Activated gamma-delta T cell treated with anti-CD3 and anti-CD28 coated beads, Interleukin-2, amount 50 U/mL, for 16 hours (primary cell): Measurements from ENCODE around the gene MRGPRE.
"Not testable (repeated sequence)": the region's sequence is repeated elsewhere in the genome, so short reads cannot be mapped to it uniquely, and the experiment has no call there.

Source experiments
- DNase-seq: peaks from one replicate; pipeline ENCODE4 v3.0.0-alpha.2; 2020; ENCODE audit warnings: low read depth

Gene MRGPRE, protein sequence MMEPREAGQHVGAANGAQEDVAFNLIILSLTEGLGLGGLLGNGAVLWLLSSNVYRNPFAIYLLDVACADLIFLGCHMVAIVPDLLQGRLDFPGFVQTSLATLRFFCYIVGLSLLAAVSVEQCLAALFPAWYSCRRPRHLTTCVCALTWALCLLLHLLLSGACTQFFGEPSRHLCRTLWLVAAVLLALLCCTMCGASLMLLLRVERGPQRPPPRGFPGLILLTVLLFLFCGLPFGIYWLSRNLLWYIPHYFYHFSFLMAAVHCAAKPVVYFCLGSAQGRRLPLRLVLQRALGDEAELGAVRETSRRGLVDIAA

DNA sequence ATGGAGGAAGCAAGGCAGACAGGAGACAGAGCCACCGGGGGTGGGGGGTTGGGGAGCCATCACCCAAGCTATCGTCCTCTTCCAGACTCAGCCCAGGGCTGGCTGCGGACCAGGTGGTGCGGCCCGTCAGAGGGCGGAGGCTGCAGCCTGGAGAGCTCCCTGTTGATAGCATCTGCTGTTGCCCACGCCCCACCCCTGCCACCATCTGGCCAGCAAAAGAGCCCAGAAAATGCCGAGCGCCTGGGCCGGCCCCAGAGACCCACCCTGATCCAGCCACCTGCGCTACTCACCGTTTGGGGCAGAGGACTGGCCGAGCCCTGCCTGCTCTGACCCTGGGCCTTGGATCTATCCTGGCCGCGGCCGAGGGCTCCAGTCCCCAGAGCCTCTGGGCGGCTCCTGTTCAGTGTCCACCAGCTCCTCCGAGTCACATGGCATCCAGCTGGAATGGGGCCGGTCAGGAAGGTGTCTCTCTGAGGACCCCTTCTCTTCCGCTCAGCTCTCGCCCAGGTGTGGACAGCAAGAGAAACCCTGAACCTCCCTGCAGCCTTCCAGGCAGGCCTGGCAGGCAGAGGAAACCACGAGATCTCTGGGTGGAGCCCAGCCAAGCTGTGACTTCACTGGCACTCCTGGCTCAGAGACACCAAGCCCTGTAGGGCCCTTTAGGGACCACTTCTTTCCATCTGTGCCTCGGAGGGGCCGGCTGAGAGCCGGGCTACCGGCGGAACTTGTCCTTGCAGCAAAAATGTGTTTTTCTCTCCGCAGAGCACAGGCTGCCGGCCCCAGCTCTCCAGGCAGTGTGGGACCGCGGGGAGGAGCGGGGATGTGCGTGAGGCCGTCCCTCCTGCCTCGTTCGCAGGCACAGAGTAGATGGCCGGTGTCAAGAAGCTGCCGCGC lies at the start of gene MRGPRE:
MRGPRE (minus strand) TSS at position 567 of the 894 bp plus-strand sequence. CDS start 3,618 bp downstream, outside the sequence.
- DNase-seq, result no peak

DNA sequence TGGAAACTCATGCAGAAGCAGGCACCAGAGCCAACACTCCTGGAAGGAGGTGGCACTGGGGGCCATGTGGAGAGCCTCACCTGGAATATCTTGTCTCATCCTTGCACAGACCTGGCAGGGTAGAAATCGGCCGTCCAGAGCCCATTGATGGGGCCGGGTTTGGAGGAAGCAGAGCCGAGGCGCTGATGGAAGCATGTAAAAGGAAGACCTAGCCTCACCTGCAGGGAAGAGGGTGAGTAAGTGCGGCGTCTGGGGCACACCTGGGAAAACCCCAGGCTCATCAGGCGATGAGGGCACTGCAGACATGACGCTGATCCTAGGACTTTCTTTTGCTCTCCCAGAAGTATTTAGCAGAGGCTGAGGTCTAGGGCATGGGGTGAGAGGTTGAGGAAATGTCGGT lies 48.9 kb upstream of the MRGPRE start:
- not testable (repeated sequence) for DNase-seq

DNA sequence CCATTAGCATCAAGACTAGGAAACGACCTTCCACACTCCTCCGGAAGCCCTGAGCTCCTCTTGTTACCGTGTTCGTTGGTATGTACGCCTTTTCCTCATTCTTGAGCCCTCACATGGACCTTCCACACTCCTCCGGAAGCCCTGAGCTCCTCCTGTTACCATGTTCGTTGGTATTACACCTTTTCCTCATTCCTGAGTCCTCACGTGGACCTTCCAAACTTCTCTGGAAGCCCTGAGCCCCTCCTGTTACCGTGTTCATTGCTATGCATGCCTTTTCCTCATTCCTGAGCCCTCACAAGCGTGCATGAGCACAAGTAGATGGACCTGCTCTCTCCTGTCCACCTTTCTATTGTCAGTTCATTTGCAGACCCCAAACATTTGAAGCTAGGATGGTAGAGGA lies 48.4 kb upstream of the MRGPRE start:
- DNase-seq, result not testable (repeated sequence)

DNA sequence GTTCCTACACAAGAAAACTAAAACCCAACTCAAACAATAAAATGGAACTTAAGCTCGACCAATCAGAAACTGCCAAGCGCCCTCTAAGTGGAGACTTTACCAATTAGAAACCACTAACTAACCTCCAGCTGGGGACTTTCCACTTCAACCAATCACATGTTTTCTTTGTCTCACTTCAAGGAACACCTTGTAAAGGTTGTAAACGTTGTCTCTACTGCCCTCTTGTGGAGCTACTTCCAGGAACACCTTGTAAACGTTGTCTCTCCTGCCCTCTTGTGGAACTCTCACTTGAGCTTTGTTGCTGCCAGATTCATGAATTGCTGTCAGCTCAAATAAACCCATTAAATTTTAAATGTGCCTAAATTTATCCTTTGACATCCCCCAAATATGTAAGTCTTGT lies 46.7 kb upstream of the MRGPRE start:
- not testable (repeated sequence) for DNase-seq

DNA sequence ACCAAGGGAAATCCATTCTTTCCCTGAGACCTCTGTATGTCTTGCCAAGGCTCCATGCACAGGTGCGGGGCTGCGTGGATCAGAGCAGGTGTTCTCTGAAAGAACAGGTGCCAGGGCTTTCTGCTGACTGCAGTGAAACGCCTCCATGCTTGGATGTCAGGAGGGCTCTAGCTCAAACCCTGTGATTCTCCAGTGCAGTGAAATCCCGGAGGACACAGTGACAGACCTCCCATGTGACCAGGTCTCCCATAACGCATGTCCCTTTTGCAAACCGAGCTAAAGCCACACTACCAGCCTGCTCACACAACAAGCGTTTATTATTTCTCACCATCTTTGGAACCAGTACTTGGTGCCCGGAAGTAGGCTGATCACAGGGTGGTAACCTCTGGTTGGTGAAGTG lies 41.4 kb upstream of the MRGPRE start:
- not testable (repeated sequence) for DNase-seq

DNA sequence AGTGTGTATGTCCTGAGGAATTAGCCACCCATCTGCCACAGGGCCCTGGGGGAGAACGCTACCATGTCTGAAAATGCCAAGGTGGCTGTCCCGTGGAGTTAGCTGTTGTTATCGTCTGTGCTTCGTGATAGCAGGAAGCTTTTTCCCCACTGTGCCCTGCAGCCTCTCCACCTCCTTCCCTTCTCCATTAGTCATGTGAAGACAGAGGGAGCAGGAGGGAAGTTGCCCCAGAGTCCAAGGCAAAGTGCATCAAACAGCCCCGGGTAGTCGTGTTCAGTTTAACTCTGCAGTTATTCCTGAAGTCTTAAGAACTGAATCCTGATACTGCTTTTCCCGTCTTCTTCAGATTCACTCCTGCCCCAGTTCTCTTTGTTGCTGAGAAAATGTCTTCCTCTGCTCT lies 30.3 kb upstream of the MRGPRE start:
- DNase-seq, result not testable (repeated sequence)

DNA sequence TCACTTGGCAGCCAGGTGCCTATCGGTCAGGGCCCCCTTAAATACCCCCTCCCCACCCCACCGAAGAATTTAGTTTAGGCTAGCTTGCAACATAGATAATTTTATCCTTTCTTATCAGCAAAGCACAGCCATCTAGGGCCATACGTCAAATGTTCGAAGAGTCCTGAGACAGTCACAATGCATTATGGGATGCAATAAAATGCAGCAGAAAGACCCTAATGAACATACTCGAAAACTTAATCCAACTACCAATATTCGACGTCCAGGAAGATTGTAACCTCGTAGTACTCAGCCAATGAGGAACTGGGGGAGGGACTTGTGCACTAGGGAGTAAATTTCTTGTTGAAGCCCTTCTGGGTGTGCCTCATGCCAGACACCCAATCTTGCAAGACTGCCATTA lies 29.6 kb upstream of the MRGPRE start:
- not testable (repeated sequence) for DNase-seq

DNA sequence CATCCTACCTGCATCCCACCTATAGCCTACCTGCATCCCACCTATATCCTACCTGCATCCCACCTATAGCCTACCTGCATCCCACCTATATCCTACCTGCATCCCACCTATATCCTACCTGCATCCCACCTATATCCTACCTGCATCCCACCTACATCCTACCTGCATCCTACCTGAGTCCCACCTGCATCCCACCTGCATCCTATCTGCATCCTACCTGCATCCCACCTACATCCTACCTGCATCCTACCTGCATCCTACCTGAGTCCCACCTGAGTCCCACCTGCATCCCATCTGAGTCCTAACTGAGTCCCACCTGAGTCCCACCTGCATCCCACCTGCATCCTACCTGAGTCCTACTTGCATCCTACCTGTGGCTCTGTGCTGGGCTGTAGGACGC lies 25.3 kb upstream of the MRGPRE start:
- DNase-seq, result not testable (repeated sequence)

DNA sequence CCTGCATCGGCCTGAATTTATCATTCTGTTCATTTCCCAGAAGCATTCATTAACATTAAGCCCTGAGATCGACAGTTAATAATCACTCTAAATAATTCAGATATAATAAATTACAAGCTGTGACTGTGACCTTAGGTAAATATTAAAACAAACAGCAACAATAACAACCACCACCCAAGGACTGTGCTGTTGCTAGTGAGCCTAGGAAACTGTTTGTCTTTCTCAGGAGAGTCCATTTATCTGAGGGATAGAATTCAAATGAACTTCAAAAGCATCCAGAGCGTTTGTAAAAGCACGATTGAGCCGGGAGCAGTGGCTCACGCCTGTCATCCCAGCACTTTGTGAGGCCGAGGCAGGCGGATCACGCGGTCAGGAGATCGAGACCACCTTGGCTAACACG lies 23.0 kb upstream of the MRGPRE start:
- not testable (repeated sequence) for DNase-seq

DNA sequence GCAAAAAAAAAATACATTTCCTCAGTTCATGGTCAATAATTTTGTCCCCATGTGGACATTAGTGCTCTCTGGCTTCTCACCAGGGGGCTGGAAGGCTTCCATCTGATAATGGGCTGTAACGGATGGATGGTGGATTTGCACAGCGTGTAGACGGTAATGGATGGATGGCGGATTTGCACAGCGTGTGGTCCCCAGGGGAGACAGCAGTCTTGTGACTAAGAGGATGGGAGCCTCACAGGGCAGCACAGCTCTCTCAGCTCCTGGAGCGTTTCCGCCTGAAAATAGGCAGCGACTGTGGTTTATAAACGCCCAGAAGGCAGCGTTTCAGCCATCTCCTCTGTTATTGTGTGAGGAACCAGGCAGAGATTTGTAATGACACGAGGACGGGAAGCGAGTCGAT lies 22.6 kb upstream of the MRGPRE start:
- DNase-seq, result not testable (repeated sequence)

DNA sequence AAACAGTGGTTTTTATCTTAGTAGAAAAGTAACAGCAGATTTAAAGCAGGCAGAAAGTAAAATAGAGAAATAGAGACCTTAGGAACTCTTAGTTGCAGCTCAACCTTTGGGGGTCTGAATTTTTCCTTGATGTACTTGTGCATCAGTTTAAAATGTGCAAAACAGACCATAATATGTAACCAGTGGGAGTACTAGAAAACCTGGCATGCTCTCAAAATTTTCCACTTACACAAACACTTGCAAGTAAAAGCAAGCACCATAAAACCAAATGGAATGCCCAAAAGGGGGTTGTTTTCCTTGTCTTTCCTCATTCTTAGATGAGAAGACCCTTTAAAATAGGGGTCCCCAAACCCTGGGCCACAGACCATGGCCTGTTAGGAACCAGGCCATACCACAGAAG lies 12.9 kb upstream of the MRGPRE start:
- DNase-seq, result no peak

DNA sequence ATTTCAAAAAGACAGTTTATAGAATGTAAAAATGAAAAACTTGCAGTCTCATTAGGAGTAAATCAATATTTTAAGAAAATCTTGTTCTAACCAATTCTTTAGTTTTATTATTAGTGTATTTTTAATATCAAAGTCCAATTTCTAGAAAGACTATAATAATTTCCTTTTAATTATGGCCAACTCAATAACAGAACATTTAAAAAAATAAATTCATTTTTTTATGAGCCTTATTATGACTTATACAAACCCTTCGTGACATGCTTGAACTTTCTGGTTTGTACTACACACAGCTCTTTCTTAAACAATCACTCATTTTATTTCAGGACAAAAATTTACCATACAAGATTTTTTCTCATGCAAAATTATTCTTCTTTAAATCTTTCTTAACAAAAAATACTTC lies 11.7 kb upstream of the MRGPRE start:
- DNase-seq, result no peak

DNA sequence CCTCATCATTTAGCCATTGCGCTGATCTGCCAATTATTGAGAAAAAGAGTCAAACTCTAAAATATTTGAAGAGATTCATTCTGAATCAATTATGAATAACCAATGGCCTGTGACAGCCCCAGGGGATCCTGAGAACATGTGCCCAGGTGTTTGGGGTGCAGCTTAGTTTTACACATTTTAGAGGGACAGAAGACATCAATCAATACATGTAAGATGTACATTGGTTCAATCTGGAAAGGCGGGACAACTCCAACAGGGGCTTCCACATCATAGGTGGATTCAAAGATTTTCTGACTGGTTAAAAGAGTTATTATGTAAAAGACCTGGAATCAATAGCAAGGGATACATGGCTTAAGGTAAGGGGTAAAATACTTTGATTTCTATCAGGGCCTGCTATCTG lies 4.9 kb upstream of the MRGPRE start:
- no peak for DNase-seq

DNA sequence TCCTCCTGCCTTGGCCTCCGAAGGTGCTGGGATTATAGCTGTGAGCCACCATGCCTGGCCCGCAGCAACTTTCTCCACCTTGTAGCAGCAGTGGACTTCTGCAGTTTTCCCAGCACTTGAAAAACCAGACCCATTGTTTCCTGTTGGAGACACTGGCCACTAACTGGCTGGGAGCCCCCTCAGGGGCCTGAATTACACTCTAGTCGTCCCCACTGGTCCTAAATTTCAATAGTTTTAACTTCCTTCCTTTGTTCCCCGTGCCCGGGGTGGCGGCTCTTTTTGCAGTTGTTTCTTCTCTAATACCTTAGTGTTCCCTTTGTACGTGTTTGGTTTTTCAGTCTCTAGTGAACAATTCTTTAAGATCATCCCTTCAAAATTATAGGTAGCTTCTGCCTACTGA lies 2.6 kb upstream of the MRGPRE start:
- no peak for DNase-seq

DNA sequence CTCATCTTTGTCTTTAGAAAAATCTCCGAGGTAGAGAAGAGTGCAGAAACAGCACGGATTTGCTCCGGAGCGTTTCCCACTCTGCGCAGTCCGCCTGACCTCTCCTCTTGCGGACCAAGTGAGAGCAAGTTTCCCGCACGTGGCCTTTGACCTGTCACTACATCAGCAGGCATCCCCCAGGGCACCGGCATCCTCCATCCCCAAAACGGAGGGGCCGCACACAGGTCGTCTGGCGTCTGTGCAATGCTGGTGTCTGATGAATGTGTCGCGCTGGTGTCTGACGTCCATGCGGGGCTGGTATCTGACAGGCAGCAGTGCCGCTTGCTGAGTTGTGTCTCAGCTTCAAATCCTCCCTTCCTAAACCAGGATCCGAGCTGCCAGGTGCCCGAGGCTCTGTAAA lies 739 bp upstream of the MRGPRE start:
- no peak for DNase-seq

DNA sequence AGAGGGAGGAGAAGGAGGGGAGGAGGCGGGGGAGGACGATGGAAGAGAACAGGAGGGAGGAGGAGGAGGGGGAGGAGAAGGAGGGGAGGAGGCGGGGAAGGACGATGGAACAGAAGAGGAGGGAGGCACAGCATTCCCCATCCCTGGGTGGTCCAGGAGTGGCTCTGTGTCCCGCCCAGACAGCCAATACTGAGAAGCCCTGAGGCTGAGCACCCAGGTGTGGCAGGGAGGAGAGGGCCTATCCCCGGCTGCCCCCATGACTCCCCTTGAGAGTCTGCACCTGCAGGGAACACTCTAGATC lies 717 bp downstream of the MRGPRE start:
- no peak for DNase-seq

DNA sequence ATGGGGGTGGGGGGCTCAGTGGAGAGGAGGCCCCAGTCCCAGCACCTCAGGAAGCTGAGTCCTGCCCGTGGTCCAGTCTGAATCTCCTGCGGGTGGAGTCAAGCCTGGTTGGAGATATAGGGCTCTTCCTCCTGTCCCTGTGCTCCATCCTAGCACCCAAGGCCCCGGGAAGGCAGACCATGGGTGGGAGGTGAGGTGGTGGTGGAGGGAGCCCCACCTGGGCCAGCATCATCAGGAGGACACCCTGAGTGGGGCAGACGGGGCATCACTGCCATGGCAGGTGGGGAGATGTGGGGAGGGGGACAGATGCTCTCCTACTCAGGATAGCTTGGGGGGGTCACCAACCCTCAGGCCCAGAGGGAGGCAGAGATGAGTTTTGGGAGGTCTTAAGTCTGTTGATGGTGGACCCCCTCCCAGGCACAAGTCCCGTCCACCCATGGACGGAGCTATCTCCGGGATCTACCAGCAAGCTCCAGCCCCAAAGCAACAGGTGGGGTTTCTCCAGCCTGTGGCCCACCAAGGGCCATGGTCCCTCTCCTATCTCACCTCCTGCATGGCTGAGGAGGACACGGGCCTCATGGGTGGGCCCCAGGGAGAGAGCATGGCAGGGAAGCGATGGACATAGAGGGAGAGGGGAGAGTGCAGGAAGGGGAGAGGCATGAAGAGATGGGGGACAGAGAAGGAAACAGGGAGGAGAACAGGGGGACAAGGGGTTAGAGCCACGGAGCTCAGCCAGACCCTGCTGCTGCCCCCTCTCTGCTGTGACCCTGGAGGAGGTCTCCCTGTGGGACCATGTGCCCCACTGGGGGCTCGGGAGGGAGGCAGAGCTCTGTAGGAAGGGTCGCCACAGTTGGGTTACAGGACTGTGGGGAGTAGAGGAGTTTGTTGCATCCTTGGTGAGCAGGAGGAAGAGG lies 1.3 kb downstream of the MRGPRE start:
- DNase-seq, result no peak

DNA sequence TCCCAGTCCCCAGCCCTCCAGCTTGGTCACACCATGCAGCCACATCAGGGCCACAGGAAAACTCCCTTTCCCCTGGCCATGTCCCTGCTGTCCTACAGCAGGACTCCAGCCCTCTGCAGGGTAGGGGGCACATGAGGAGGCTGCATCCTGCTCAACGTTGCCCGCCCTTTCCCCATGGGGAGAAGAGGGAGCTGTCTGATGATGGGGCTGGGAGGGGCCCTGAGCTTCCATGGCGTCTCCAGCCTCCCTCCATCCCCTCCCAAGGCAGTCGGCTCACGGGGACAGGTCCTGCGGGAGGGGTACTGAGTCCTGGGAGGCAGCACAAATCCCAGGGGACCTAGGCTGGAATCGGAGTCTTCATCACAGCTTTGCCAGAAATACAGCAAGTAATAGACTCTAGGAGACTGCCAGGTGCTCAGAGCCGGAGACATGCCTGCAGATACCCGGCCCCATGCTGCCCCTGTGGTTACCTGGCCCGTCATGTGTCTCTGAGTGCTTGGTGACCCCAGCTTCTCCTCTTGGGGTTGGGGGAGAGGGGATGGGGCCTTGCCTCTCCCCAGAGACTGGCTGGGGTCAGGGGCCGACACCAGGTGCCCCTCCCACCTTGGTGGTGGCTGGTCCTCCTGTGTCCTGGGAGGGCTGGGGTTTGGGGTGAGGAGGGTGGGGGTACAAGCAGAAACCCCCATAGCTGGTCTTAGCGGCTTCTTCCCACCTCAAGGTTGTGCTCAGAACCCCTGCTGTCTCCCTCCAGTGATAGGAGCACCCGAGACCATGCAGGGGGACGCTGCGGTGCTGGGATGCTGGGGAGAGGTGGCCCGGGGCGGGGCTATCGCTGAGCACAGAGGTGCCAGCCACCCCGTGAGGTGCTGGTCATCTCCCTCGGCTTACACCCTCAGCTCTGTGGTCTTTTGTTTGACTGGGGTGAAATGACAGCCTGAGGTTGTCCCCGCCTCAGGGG lies 2.3 kb downstream of the MRGPRE start:
- DNase-seq, result no peak

DNA sequence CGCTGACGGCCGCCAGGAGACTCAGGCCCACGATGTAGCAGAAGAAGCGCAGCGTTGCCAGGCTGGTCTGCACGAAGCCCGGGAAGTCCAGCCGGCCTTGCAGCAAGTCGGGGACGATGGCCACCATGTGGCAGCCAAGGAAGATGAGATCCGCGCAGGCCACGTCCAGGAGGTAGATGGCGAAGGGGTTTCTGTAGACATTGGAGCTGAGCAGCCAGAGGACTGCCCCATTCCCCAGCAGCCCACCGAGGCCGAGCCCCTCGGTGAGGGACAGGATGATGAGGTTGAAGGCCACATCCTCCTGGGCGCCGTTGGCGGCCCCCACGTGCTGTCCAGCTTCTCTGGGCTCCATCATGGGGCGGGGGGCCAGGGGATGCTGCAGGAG lies 3.8 kb downstream of the MRGPRE start:
- no peak for DNase-seq

DNA sequence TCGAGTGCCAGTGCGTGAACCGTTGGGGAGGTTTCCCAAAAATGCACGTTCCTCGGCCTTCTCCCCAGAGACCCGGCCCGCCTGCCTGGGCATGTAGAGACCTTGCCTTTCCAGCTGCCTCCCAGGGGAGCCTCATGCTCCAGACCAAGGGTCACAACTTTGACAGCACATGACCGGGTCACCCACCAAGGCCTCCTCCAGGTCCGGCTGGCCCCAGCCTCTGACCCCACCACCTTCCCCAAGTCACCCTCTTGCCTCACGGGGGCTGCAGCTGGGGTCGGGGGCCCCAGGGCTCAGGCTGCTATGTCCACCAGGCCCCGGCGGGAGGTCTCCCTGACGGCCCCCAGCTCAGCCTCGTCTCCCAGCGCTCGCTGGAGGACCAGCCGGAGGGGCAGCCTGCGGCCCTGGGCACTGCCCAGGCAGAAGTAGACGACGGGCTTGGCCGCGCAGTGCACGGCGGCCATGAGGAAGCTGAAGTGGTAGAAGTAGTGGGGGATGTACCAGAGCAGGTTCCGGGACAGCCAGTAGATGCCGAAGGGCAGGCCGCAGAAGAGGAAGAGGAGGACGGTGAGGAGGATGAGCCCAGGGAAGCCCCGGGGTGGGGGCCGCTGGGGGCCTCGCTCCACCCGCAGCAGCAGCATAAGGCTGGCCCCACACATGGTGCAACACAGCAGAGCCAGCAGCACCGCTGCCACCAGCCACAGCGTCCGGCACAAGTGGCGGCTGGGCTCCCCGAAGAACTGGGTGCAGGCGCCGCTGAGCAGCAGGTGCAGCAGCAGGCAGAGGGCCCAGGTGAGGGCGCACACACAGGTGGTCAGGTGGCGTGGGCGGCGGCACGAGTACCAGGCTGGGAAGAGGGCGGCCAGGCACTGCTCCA lies 4.4 kb downstream of the MRGPRE start:
- no peak for DNase-seq
